IMR-90 (cell line): ENCODE results near the gene TTC28. TPM values are rescaled to one million over a fixed set of nuclear protein-coding genes. Genes with fewer than 3 reads are reported as not detected.

ENCODE experiments used
- ATAC-seq: fragments of 200-7000 bp; cut with Tn5 transposase; 2 replicates; pipeline ENCODE4 v1.9.1; 2020; ENCODE audit warnings: low read depth, mild to moderate bottlenecking, moderate library complexity
- BruUV-seq: library from RNA; stranded (reverse); fragments of 400-500 nt; replicated peaks from 2 replicates; lab custom pipeline; 2021; lab: Mats Ljungman, UMichigan
- CTCF ChIA-PET: fragments of 300-600 bp; formaldehyde crosslinking; extraction: SDS; loops from one replicate; lab custom pipeline; 2021; ENCODE audit warnings: antibody characterized with exemption; lab: Yijun Ruan, JAX
- POLR2A ChIA-PET: fragments of 300-600 bp; sonication (Branson Sonifier 250); formaldehyde crosslinking; loops from one replicate; lab custom pipeline; 2022; ENCODE audit warnings: antibody characterized with exemption; ENCODE audit not compliant: unreplicated experiment; lab: Charles Lee
- DNase-seq: peaks from one replicate; pipeline ENCODE4 v3.0.0; 2013
- H2AFZ ChIP-seq: replicated peaks from 2 replicates; pipeline ENCODE3; 2013; ENCODE audit warnings: low read length, mild to moderate bottlenecking; ENCODE audit not compliant: poor library complexity
- H2AK5ac ChIP-seq: 2 replicates; pipeline ENCODE4 v1.6.1; 2013; ENCODE audit warnings: low read depth, low read length, inconsistent platforms
- H2AK9ac ChIP-seq: replicated peaks from 2 replicates; pipeline ENCODE3; 2013; ENCODE audit warnings: mild to moderate bottlenecking, low read depth, low read length, moderate library complexity; ENCODE audit not compliant: poor library complexity
- H2BK120ac ChIP-seq: 2 replicates; pipeline ENCODE4 v1.6.1; 2013; ENCODE audit warnings: low read depth, low read length, inconsistent platforms
- H2BK15ac ChIP-seq: 3 replicates; pipeline ENCODE4 v1.6.1; 2013; ENCODE audit warnings: low read depth, low read length, inconsistent platforms
- H2BK20ac ChIP-seq: 2 replicates; pipeline ENCODE4 v1.6.1; 2013; ENCODE audit warnings: low read depth, mild to moderate bottlenecking, inconsistent platforms, low read length, moderate library complexity
- H2BK5ac ChIP-seq: 2 replicates; pipeline ENCODE4 v1.6.1; 2013; ENCODE audit warnings: mild to moderate bottlenecking, low read depth, low read length, inconsistent platforms; ENCODE audit not compliant: poor library complexity, severe bottlenecking
- H3K14ac ChIP-seq: replicated peaks from 2 replicates; pipeline ENCODE4 v1.6.1; 2013; ENCODE audit warnings: low read depth, low read length, inconsistent platforms
- H3K18ac ChIP-seq: 2 replicates; pipeline ENCODE4 v1.6.1; 2013; ENCODE audit warnings: low read depth, low read length, control low read depth
- H3K23ac ChIP-seq: 2 replicates; pipeline ENCODE4 v1.6.1; 2013; ENCODE audit warnings: low read depth, low read length, inconsistent platforms
- H3K27ac ChIP-seq: 2 replicates; pipeline ENCODE4 v1.5.1; 2013; ENCODE audit warnings: mild to moderate bottlenecking, control low read depth, low read length; ENCODE audit not compliant: insufficient read depth
- H3K27me3 ChIP-seq: 2 replicates; pipeline ENCODE4 v1.6.1; 2013; ENCODE audit warnings: low read length; ENCODE audit not compliant: control insufficient read depth, insufficient read depth
- H3K36me3 ChIP-seq: 2 replicates; pipeline ENCODE4 v1.6.1; 2013; ENCODE audit warnings: low read length, mixed read lengths; ENCODE audit not compliant: control insufficient read depth, insufficient read depth
- H3K4ac ChIP-seq: 2 replicates; pipeline ENCODE4 v1.6.1; 2013; ENCODE audit warnings: low read depth, low read length, inconsistent platforms
- H3K4me1 ChIP-seq: 2 replicates; pipeline ENCODE4 v1.6.1; 2013; ENCODE audit warnings: low read length, mixed read lengths; ENCODE audit not compliant: control insufficient read depth, insufficient read depth
- H3K4me2 ChIP-seq: 2 replicates; pipeline ENCODE4 v1.6.1; 2013; ENCODE audit warnings: low read depth, mild to moderate bottlenecking, control low read depth, low read length, moderate library complexity
- H3K4me3 ChIP-seq: 2 replicates; pipeline ENCODE4 v1.5.1; 2013; ENCODE audit warnings: low read depth, mild to moderate bottlenecking, control low read depth, low read length, moderate library complexity; ENCODE audit not compliant: insufficient read depth
- H3K56ac ChIP-seq: 2 replicates; pipeline ENCODE4 v1.6.1; 2013; ENCODE audit warnings: low read length, inconsistent platforms; ENCODE audit not compliant: insufficient read depth; ENCODE audit errors: extremely low read depth
- H3K79me1 ChIP-seq, 2 experiments: 2 replicates each; pipeline ENCODE4 v1.6.1; 2013; ENCODE audit warnings: low read length in 2 of 2, inconsistent platforms in 1 of 2, low read depth in 1 of 2
- H3K9ac ChIP-seq: 2 replicates; pipeline ENCODE4 v1.6.1; 2013; ENCODE audit warnings: low read depth, low read length, control low read depth
- H3K9me1 ChIP-seq: 2 replicates; pipeline ENCODE4 v1.6.1; 2013; ENCODE audit warnings: low read length, inconsistent platforms; ENCODE audit not compliant: insufficient read depth
- H3K9me3 ChIP-seq: 2 replicates; pipeline ENCODE4 v1.6.1; 2013; ENCODE audit warnings: low read length; ENCODE audit not compliant: control insufficient read depth, insufficient read depth
- H4K20me1 ChIP-seq: 2 replicates; pipeline ENCODE4 v1.6.1; 2013; ENCODE audit warnings: low read length, inconsistent platforms; ENCODE audit not compliant: insufficient read depth
- H4K5ac ChIP-seq: 2 replicates; pipeline ENCODE4 v1.6.1; 2013; ENCODE audit warnings: mild to moderate bottlenecking, low read depth, low read length, control low read depth
- H4K8ac ChIP-seq, 2 experiments: 2 replicates each; pipeline ENCODE4 v1.6.1; 2013; ENCODE audit warnings: low read depth in 2 of 2, low read length in 2 of 2, control low read depth in 1 of 2, inconsistent platforms in 1 of 2
- H4K91ac ChIP-seq: 2 replicates; pipeline ENCODE4 v1.6.1; 2013; ENCODE audit warnings: low read depth, low read length, inconsistent platforms; ENCODE audit not compliant: insufficient read depth
- CEBPB ChIP-seq: IDR thresholded peaks from 2 replicates; pipeline ENCODE4 v1.6.1; 2012; ENCODE audit warnings: low read depth, low read length, improper control_type of control experiment
- MAZ ChIP-seq: IDR thresholded peaks from 2 replicates; pipeline ENCODE4 v1.6.1; 2012; ENCODE audit warnings: low read depth, mild to moderate bottlenecking, low read length, improper control_type of control experiment, moderate library complexity, borderline replicate concordance
- WGBS, 2 experiments: methylation state at CpG; one replicate each; pipeline versions ENCODE4 v1.1.5 to v1.1.7; 2013; ENCODE audit warnings: missing lambda C conversion rate in 2 of 2; ENCODE audit not compliant: insufficient read length in 1 of 2; ENCODE audit errors: extremely low coverage in 2 of 2; 5-methylcytosine and 5-hydroxymethylcytosine counted together
- dilution Hi-C: fragments of 300-500 bp; cut with HindIII; formaldehyde crosslinking; loops from one replicate; pipeline ENCODE4 v1.14.3; 2018; ENCODE audit warnings: low sequenced_read_pairs; ENCODE audit not compliant: unreplicated experiment
- in situ Hi-C: fragments of 300-500 bp; cut with MboI; formaldehyde crosslinking; loops from 3 replicates; pipeline ENCODE4 v1.14.3; 2019; ENCODE audit warnings: low sequenced_read_pairs, inconsistent platforms, mixed read lengths
- intact Hi-C: fragments of 100-400 bp; cut with micrococcal nuclease; formaldehyde crosslinking; loops from 2 replicates; pipeline ENCODE4 v1.10.0; 2022
- polyA plus RNA-seq, 3 experiments: library from polyadenylated mRNA; depleted of rRNA; stranded (reverse); fragments of >200 nt; gene quantifications; 2 replicates each; pipeline ENCODE4 v1.2.3, GENCODE V29; 2012; ENCODE audit warnings: low replicate concordance in 1 of 3
- total RNA-seq: library from RNA; depleted of rRNA; stranded (reverse); fragments of >200 nt; gene quantifications from 2 replicates; pipeline ENCODE4 v1.2.3, GENCODE V29; 2012

The TTC28 gene
- total and polyA plus RNA-seq, 2 of the 4 experiments (the other 2 are of a cell fraction) = 5.6 to 13.3 TPM

- no peak for DNase-seq
- H3K56ac ChIP-seq = no peak overlapping the region
- H2AK5ac ChIP-seq = no peak overlapping the region
- H2AK9ac ChIP-seq = no peak overlapping the region
- no TSS peak for BruUV-seq
- no peak overlapping the region for H3K18ac ChIP-seq
- no peak overlapping the region for H2BK120ac ChIP-seq
- no peak overlapping the region for H4K8ac ChIP-seq
- no peak overlapping the region for H3K4me2 ChIP-seq
- peaks cover 21% of the 10 kb centered on the region for H3K9me1 ChIP-seq
- no peak overlapping the region for H2BK15ac ChIP-seq
- TF ChIP-seq MAZ (no peak), CEBPB (peak; percentile 36; the same call in 1 of the 2 replicates)
- H3K27me3 ChIP-seq = no peaks in the 10 kb centered on the region
- no peak overlapping the region for H3K27ac ChIP-seq
- intact Hi-C loops = loop anchor here (10.0 kb wide), 1 partner anchor 198 kb away; the partner anchor contains the start of gene MN1
- no peak overlapping the region for H2BK5ac ChIP-seq
- H3K4me1 ChIP-seq = peaks cover 18% of the 10 kb centered on the region
- H3K36me3 ChIP-seq = peaks cover 28% of the 10 kb centered on the region; the same call in 1 of the 2 replicates
- H3K9me3 ChIP-seq = no peaks in the 10 kb centered on the region
- H3K4me3 ChIP-seq = no peak overlapping the region
- no peak overlapping the region for H2AFZ ChIP-seq
- no peak overlapping the region for H2BK20ac ChIP-seq
- H3K79me1 ChIP-seq = peaks cover 0 to 11% of the 10 kb centered on the region in 2 experiments; a peak in 1 of 4 replicates
- dilution Hi-C loops = no loop called here
- ChIA-PET CTCF (interaction anchor here (0.6 to 1.2 kb wide), 2 partner anchors 15 to 83 kb away, joined by 3 to 5 read pairs; no protein-coding TSS in a partner anchor), POLR2A (interaction anchor here (0.6 kb wide), 2 partner anchors 12 to 33 kb away, joined by 4 to 7 read pairs; no protein-coding TSS in a partner anchor)
- no peak overlapping the region for H3K4ac ChIP-seq
- in situ Hi-C loops = loop anchor here (10.0 to 25.0 kb wide), 2 partner anchors 588 to 1241 kb away; no protein-coding TSS in a partner anchor
- no peak for ATAC-seq
- no peak overlapping the region for H3K14ac ChIP-seq
- 100% methylated on average over 1 of the region's 8 CpGs; no CpG with 5 or more reads in 1 of the 2 experiments for WGBS, 2 experiments
- no peak overlapping the region for H3K23ac ChIP-seq
- no peak overlapping the region for H3K9ac ChIP-seq
- H4K20me1 ChIP-seq = no peaks in the 10 kb centered on the region
- H4K5ac ChIP-seq = no peak overlapping the region
- H4K91ac ChIP-seq = no peak overlapping the region
Measured at GRCh38 chr22:28002863-28003565, 676.6 kb downstream of the TTC28 start.
